ENCODE results near the gene KLF7. TPM values are rescaled to one million over a fixed set of nuclear protein-coding genes. Genes with fewer than 3 reads are reported as not detected.

The KLF7 gene
- total RNA-seq, 1 donor from 2014 or later = 52.6 TPM

DNA sequence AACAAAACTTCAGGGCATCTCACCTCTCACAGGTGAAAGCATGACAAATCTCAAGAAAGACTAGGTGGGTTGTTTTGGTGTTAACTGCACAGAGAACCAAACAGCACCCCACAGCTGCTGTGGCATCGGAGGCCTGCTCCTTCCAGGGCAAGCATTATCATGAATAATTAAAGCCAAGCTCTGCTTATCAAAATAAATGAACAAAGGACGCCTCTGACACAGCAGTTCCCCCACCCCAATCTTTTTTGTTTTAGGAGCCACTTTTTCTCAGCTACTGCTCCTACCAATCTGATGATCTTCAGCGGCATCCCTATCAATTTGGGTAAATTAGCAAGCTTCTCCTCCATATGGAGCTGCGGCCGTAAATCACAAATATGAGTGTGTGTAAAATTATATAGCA lies 58.6 kb downstream of the KLF7 start:
- DNase-seq (ENCODE audit: low spot score in 2 of 2) = no peak
- no peak for FAIRE-seq

DNA sequence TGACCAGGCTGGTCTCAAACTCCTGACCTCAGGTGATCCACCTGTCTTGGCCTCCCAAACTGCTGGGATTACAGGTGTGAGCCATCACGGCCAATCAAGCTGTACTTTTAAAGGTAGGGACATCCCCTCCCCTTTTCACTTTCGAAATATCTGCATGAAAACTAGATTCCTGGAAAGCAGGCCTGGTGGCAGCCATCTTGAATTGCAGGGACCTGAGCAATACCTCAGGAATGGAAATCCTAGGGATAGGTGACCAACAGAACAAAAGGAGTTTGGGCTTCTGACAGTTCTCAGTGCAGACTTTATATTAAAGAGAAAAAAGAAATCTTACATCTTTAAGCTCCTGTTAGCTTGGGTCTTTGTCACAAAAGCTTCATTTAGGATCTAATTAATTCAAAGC lies 62.6 kb downstream of the KLF7 start:
- DNase-seq (ENCODE audit: low spot score in 2 of 2) (no peak), FAIRE-seq (no peak)

DNA sequence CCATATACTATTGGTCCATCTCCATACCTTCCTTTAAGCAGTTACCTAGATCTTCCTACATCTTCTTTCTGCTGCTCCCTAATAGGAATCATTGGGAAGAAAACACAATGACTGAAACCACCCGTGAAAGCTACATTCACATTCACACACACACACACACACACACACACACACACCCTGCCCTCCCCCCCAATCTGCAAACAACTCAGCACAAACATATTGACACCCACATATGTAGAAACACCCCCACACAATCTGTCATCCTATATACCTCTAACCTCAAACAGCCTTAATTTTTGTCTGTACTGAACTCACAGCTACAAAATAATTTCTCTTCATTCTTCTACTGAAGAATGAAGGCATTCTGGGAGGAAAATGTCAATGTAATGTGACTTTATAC lies 63.8 kb downstream of the KLF7 start:
- DNase-seq (ENCODE audit: low spot score in 2 of 2) = no peak
- no peak for FAIRE-seq

DNA sequence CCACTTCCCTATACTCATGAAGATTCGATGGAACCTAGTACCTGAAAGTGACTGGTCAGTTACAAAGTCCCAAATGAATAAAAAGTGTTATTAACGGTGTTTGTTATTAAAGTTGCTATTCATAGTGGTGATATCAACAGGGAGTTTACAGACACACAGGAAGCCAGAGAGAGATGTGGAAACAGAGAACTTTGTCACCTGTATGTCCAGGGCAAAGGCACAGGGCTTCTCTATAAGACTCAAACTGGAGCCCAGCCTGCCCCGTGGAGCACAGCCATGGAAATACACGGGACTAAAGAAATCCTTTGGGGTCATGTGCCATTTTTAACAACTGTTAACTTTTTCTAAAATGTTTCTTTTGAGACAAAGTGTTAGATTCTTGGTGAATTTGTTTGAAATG lies 68.5 kb downstream of the KLF7 start:
- DNase-seq (ENCODE audit: low spot score in 2 of 2) (no peak), FAIRE-seq (no peak)

DNA sequence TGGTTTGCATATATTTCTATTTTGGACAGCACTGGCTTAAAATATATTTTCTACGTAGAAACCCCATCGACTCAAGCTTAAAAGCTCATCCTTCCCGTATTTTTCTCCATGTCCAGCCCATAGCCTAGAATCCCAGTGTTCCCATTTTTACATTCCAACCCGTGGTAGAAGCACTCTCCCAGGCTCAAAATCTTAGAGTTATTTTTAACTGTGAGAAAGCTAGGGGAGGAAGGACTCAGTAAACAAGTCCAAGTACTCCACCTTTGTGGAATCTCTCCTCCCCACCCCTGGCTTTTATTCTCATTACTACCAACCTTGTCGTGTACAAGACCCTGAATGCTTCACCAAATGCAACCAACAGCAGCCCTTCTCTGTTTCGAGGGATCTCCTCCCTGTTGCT lies 69.8 kb downstream of the KLF7 start:
- no peak for DNase-seq (ENCODE audit: low spot score in 2 of 2)

DNA sequence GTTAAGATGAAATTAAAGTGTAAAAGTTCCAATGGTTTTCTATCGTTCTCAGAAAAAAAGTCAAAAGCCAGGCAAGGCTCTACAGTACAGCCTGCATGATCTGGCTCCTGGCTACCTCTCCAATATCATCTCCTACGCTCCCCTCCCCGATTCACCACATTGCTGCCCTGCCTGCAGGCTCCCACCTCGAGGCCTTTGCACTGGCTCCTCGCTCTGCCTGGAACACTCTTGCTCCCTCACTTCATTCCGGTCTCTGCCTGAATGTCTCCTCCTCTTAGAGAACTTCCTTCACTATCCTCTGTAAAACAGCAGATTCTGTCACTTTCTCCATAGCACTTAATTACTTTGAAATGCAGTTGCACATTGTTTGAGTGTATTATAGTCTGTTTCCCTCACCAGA lies 72.5 kb downstream of the KLF7 start:
- no peak for DNase-seq (ENCODE audit: low spot score in 2 of 2)
- no peak for FAIRE-seq

More for the DNA sequence above, 69.8 kb downstream of the KLF7 start:
- no peak for FAIRE-seq

DNA sequence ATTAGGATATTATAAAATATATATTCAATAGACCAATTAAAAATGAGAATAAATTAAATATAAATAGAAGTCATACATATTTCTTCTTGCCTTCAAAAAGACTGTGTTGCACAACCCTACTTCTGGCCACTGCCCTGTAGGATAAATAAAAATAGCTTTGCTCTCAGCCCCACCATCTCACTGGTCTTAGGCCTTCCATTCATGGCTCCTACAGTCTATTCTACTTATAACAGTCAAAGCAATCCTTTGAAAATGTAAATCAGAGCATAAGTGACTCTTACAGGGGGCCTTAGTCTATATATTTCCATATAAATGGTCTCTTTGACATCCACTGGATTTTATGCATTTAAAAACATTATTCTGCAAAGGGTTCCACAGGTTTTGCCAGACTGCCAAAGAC lies 72.9 kb downstream of the KLF7 start:
- DNase-seq (ENCODE audit: low spot score in 2 of 2) = no peak
- no peak for FAIRE-seq

DNA sequence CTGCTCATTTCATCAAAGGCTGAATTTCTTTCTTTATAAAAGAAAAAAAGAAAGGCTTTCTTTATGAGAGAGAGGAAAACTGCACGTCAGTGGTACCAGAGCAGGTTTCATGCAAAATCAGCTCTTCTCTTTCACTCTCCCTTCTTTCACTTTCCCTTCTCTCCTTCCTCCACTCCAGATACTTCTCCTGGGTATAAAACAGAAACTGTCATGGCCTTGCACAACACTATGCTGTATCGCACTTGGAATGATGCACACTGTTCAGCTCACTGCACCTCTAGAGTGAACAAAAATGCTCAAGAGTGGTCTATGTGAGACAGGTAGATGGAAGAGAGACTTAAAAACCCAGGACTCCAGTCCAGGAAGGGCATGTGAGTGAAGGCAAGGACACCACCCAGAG lies 73.8 kb downstream of the KLF7 start:
- no peak for FAIRE-seq
- DNase-seq (ENCODE audit: low spot score in 2 of 2) = no peak

DNA sequence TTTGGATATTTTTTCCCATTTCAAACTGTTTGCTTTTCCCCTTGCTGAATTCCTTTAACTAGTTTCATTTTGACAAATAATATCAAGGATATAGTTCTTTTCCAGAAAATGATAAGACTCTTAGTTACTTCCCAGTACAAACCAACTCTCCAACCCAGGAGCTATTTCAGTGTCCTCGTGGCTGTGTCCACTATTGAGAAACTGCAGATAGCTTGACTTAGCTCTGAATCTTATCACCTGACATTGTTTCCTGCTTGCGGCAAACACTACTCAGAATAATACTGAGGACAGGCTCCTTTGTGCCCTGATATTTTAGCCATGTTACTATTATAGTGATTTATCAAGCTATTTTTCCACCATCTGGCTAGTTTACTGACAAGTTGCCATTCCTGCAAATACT lies 74.6 kb downstream of the KLF7 start:
- no peak for FAIRE-seq
- no peak for DNase-seq (ENCODE audit: low spot score in 2 of 2)

DNA sequence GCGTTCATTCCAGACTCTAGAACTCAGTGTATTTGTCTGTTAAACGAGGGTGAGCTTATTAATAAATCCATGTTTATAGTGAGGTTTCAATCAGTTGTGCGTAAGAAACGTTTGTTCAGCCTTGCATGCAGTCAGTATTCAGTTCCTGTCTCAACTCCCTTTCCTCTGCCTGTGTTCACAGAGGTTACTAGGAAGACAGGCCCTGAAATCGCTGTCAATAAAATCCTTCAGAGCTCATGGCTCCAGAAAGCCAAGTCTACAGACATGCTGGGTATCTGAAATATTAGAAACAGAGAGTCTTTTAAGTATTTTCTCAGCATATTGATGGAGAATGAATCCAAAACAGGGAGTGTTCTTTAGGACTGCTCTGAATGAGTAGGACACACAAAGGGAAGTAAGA lies 75.4 kb downstream of the KLF7 start:
- FAIRE-seq (no peak), DNase-seq (ENCODE audit: low spot score in 2 of 2) (no peak)

DNA sequence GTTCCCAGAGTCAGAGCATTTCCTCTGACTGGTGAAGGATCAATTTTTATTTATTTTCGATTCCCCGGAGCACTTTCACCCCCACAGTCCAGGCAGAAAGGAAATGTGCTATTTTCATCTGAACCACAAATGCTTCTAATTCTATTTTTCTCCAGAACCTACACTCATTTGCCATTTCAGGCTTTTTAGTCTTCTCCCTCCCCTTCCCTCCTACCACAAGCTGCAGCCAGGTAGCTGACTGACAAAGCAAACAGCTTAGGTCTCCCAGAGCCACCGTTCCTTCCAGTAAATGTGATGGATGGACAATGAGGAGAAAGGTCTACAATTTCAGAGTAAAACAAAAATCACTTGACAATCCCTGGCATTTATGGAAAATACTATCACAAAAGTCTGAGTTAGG lies 76.9 kb downstream of the KLF7 start:
- FAIRE-seq (no peak), DNase-seq (ENCODE audit: low spot score in 2 of 2) (no peak)

DNA sequence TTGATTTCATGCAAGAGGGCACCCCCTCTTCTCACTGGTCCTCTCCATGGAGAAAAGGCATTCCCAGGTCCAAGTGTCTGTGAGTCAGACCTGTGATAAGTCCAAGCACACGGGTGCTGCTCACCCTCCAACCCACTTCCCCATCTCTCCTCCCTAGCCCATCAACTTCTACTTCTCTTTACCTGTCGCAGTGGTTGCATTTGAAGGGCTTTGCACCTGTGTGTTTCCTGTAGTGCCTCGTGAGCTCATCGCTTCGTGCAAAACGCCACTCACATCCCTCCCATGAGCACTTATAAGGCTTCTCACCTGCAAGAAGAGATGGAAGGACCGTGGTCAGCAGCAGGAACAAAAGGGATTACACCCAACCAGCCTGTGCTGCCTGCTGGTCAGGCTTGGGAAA lies 77.5 kb downstream of the KLF7 start:
- DNase-seq (ENCODE audit: low spot score in 2 of 2) = no peak
- no peak for FAIRE-seq

DNA sequence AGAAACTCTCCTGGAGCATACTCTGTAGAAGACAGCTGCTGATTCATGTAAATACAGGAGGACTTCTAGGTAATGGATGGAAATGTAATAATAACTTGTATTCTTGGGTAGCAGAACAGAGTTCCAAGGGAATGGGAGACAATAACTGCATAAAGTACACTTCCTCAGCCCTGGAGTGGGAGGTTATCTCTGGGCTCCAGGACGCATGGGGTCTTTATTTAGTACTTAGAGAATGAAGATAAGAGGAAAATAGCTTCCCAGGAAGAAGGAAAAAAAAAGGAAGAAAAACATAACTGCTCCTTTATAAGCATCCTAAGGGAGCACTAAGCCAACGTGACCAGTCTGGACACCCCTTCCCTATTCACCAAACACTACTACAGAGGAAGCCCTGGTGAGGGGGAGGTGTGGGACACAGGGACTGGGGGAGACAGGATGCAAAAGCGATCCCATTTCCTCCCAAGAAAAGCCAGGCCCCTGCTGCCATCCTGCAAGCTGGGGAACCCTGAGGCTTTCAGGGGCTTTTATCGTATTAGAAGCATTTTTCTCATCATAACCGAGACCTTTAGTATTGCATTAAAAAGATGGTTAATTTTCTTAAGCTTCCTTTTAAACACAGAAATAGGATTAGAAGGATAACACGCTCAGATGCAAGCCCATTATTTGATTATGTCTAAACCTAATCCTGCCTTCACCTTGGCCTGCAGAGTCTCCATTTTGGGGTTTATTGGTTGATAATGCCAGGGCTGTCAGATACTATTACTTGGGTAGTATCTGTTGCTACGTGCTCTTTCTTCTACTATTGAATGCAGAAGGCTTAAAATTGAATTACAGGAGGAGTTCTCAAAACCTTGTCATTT lies 78.5 kb downstream of the KLF7 start:
- DNase-seq (ENCODE audit: low spot score in 2 of 2) = no peak
- FAIRE-seq = no peak

DNA sequence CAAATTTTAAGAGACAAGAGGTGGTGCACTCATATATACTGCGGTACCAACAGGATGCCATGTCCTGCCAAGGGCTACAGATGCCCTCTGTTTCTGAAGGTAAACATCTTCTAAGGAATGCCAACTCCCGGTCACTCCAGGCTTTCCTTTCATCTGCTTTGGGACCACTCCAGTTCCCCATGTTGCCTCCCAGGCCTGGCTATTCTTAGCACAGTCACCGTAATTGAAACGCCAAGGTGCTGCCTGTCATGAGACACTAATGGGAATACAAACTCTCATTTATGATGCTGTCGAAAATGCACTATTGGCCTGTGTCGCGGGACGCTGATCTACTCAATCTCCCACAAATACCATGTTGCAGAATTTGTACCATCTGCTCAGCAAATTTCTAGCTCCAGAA lies 79.6 kb downstream of the KLF7 start:
- DNase-seq (ENCODE audit: low spot score in 2 of 2) = no peak

DNA sequence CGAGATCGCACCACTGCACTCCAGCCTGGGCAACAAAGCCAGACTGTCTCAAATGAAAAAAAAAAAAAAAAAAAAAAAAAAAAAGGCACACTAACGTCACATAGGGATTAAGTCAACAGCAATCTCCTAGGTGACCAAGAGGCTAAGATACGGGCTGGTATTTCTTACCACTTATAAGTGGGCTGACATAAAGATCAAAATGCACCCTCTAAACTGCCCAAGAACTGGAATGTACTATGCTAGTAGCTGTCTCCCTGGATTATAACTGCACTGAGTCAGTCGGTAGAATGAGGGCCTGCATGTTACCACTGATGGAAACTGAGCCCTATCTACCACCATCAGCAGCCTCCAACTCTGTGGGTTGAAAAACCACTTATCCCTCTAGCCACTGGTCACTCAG lies 80.6 kb downstream of the KLF7 start:
- DNase-seq (ENCODE audit: low spot score in 2 of 2) (no peak), FAIRE-seq (no peak)

More for the DNA sequence above, 79.6 kb downstream of the KLF7 start:
- no peak for FAIRE-seq

DNA sequence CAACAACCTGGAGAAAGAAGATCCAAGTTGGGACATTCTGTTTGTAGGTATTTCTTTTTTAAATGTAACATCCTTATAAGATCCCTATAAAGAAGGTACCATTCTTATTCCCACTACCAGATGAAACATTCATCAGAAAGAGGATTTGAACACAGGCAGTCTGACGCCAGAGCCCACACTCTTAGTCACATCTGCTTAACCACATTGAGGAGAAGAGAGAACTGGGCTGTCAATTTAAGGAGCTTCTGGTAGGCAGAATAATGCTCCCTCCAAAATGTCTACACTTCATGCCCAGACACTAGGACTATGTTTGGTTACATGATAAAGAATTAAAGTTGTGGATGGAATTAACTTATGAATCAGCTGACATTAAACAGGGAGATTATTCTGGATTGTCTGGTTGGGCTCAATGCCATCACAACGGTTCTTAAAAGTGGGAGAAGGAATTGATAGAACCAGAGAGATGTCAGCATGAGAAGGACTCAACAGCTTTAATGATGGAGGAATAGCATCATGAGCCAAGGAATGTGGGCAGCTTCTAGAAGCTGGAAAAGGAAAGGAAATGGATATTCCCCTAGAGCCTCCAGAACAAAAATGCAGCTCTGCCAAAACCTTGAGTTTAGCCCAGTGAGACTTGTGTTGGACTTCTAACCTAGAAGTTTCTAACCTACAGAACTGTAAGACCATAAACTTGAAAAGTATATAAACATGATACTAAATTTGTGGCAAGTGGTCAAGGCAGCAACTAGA lies 82.2 kb downstream of the KLF7 start:
- FAIRE-seq (no peak), DNase-seq (ENCODE audit: low spot score in 2 of 2) (no peak)

DNA sequence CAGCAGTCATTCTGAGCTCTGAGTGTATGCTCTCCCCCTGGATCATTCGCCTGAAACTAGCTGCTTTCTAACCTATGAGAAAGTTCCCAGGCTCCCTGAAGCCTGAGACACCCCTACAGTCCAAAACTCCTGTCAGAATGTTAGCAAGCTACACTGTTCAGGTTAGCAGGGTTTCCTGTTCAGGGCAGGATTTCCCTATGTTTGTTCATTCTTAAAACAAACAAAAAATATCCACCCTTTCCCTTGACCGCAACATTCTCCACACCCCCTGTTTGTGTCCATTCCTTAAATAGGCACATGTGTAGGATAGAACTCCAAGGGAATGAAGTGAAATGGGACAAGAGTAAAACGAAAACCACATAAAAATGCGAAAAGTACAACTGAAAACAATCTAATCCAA lies 83.1 kb downstream of the KLF7 start:
- FAIRE-seq = no peak
- no peak for DNase-seq (ENCODE audit: low spot score in 2 of 2)

DNA sequence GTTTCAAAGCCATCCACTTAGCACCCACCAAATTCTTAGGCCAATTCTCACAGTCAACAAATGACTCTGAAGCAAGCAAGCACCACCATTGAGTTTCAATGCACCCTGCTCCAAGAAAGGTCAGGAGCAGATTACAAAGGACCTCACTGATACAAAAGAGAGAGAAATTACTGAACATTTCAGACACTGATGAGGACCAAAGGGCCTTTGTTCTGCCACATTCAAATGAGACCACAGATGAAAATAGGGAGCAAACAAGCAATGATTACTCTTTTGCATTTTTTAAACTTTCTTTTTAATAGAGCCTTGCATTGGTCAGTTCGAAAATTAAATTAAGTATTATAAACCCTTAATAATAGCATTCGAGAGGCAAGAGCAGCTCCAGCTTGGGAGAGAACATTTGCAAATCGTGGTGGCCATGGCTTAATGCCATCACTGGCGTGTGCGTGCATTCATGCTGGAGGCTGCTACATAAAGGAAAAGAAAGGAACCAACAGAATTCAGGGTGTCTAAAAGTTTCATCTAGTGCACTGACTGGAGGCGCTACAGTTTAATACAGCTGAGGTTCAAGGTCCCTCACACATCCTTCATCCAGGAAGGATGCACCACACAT lies 87.5 kb downstream of the KLF7 start:
- DNase-seq (ENCODE audit: low spot score in 2 of 2) (peak in 1 of 2 donors; percentile 26), FAIRE-seq (peak; percentile 23)

DNA sequence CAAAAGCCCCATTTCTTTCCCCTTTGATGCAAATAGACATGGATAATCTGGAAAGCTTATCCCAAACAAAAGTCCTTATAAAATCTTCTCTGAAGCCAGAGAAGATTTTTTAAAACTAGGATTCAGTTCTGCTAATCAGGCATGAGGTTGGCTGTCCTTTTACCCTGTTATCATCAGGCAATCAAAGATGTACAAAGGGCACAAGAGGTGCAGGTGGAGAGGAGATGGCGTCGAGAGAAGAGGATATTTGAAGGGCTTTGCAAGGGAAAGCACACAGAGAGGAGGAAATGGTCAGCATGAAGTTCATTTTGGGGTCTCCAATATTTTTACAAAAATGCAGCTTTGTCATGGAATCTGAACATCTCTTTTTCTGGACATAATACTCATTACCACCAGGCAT lies 88.5 kb downstream of the KLF7 start:
- DNase-seq (ENCODE audit: low spot score in 2 of 2) (no peak), FAIRE-seq (no peak)

DNA sequence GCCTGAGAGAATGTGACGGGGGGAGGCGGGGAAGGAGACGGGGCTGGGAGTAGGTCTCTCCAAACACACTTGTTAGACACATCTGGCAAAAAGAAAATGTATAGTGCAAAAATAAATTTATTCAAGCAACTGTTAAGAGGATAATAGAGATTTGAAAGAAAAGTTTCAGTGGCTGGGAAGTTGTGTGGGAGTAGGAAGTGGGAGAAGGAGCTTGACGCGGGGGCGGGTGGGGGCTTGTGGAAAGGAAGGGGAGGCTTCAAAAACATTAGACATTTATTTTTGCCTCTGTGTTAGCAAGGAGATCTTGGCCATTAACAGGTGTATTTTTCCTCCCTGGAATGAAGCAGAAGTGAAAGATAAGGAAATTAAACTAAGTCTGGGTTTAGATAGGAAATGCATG lies 90.3 kb downstream of the KLF7 start:
- no peak for FAIRE-seq
- no peak for DNase-seq (ENCODE audit: low spot score in 2 of 2)

Data from frontal cortex (tissue), 4 donors.